Upper lobe of right lung (tissue), 1 donor: ENCODE results near the gene CR1L. TPM values are rescaled to one million over a fixed set of nuclear protein-coding genes. Genes with fewer than 3 reads are reported as not detected.
"Not testable (repeated sequence)": the region's sequence is repeated elsewhere in the genome, so short reads cannot be mapped to it uniquely, and the experiment has no call there.

ENCODE experiments used
- ATAC-seq: fragments of 200-7000 bp; cut with Tn5 transposase; one replicate; pipeline ENCODE4 v1.9.1; 2020; ENCODE audit warnings: mild to moderate bottlenecking, moderate library complexity
- DNase-seq: peaks from one replicate; pipeline ENCODE4 v3.0.0-alpha.2; 2020
- H3K27ac ChIP-seq: fragments of 200-600 bp; one replicate; pipeline ENCODE4 v1.8.0; 2022
- H3K27me3 ChIP-seq: fragments of 200-600 bp; one replicate; pipeline ENCODE4 v1.8.0; 2022; ENCODE audit warnings: mild to moderate bottlenecking
- H3K36me3 ChIP-seq: fragments of 200-600 bp; one replicate; pipeline ENCODE4 v1.8.0; 2022
- H3K4me1 ChIP-seq: fragments of 200-600 bp; one replicate; pipeline ENCODE4 v1.8.0; 2022
- H3K4me3 ChIP-seq: fragments of 200-600 bp; one replicate; pipeline ENCODE4 v1.8.0; 2022; ENCODE audit warnings: mild to moderate bottlenecking
- H3K9me3 ChIP-seq: fragments of 200-600 bp; one replicate; pipeline ENCODE4 v1.8.0; 2022
- CTCF ChIP-seq: fragments of 200-600 bp; IDR thresholded peaks from one replicate; pipeline ENCODE4 v1.8.0; 2022; ENCODE audit warnings: antibody characterized with exemption
- intact Hi-C: fragments of 100-400 bp; cut with DNase I; formaldehyde crosslinking; loops from one replicate; pipeline ENCODE4 v1.11.0; 2022
- total RNA-seq: library from RNA; stranded (reverse); fragmentation: NEBNext Ultra II Directional; extraction: Animal tissue kit (Norgen Biotek cat#: 25700); gene quantifications from one replicate; pipeline ENCODE4 v1.2.1, GENCODE V29; 2021
- donor health status: DM: no; HTN: yes; CAD: no; lungs with severe emphysema.

Gene CR1L
- total RNA-seq, 1 donor from 2014 or later = not detected

- TF ChIP-seq CTCF = no peak
- no peak for ATAC-seq
- no peak overlapping the region for H3K4me3 ChIP-seq
Observed at GRCh38 chr1:207703712-207704111, 58.8 kb downstream of the CR1L start.

GRCh38 chr1:207708004-207708403, 63.1 kb downstream of the CR1L start:
- DNase-seq, H3K4me3 ChIP-seq, H3K27me3 ChIP-seq, intact Hi-C loops, H3K9me3 ChIP-seq, H3K4me1 ChIP-seq, H3K36me3 ChIP-seq, ATAC-seq, H3K27ac ChIP-seq: not testable (repeated sequence)

More at GRCh38 chr1:207703712-207704111, 58.8 kb downstream of the CR1L start:
- Histone ChIP-seq H3K9me3 (no peaks in the 10 kb centered on the region), H3K27me3 (no peaks in the 10 kb centered on the region), H3K4me1 (no peaks in the 10 kb centered on the region), H3K27ac (no peak overlapping the region), H3K36me3 (no peaks in the 10 kb centered on the region)
- no peak for DNase-seq
- intact Hi-C loops = no loop called here

GRCh38 chr1:207711285-207711684, 66.4 kb downstream of the CR1L start:
- intact Hi-C loops = no loop called here
- H3K9me3 ChIP-seq = no peaks in the 10 kb centered on the region
- no peak overlapping the region for H3K4me3 ChIP-seq
- H3K4me1 ChIP-seq = no peaks in the 10 kb centered on the region
- TF ChIP-seq CTCF = no peak
- no peaks in the 10 kb centered on the region for H3K27me3 ChIP-seq
- H3K36me3 ChIP-seq = no peaks in the 10 kb centered on the region
- ATAC-seq (peak; percentile 37), DNase-seq (no peak)
- no peak overlapping the region for H3K27ac ChIP-seq

- H3K4me1 ChIP-seq, DNase-seq, H3K27ac ChIP-seq, ATAC-seq, H3K36me3 ChIP-seq, H3K27me3 ChIP-seq, H3K9me3 ChIP-seq, H3K4me3 ChIP-seq, intact Hi-C loops: not testable (repeated sequence)
Observed at GRCh38 chr1:207712701-207713100, 67.8 kb downstream of the CR1L start.

- no peak for TF ChIP-seq CTCF
- intact Hi-C loops = no loop called here
- Histone ChIP-seq H3K4me3 (no peak overlapping the region), H3K9me3 (no peaks in the 10 kb centered on the region), H3K4me1 (no peaks in the 10 kb centered on the region), H3K27me3 (no peaks in the 10 kb centered on the region), H3K27ac (no peak overlapping the region), H3K36me3 (no peaks in the 10 kb centered on the region)
- peak; percentile 35 for ATAC-seq
- no peak for DNase-seq
Observed at GRCh38 chr1:207713529-207713928, 68.6 kb downstream of the CR1L start.

GRCh38 chr1:207719234-207719633, 74.3 kb downstream of the CR1L start:
- intact Hi-C loops = no loop called here
- H3K4me3 ChIP-seq = no peak overlapping the region
- H3K9me3 ChIP-seq = no peaks in the 10 kb centered on the region
- H3K27me3 ChIP-seq = no peaks in the 10 kb centered on the region
- H3K36me3 ChIP-seq = no peaks in the 10 kb centered on the region
- TF ChIP-seq CTCF = no peak
- no peak for ATAC-seq
- H3K4me1 ChIP-seq = no peaks in the 10 kb centered on the region
- DNase-seq = no peak
- no peak overlapping the region for H3K27ac ChIP-seq

GRCh38 chr1:207728200-207728858, 83.4 kb downstream of the CR1L start:
- ATAC-seq, DNase-seq, H3K4me1 ChIP-seq, H3K9me3 ChIP-seq, H3K36me3 ChIP-seq, H3K27me3 ChIP-seq, intact Hi-C loops, H3K4me3 ChIP-seq, H3K27ac ChIP-seq: not testable (repeated sequence)

GRCh38 chr1:207737503-207738157, 92.7 kb downstream of the CR1L start:
- intact Hi-C loops, DNase-seq: not testable (repeated sequence)

GRCh38 chr1:207738158-207738659, 93.3 kb downstream of the CR1L start:
- H3K36me3 ChIP-seq, H3K4me3 ChIP-seq, H3K27me3 ChIP-seq, intact Hi-C loops, H3K4me1 ChIP-seq, ATAC-seq, H3K9me3 ChIP-seq, DNase-seq: not testable (repeated sequence)
- H3K27ac ChIP-seq = peak overlapping the region; percentile 26

More at GRCh38 chr1:207737503-207738157, 92.7 kb downstream of the CR1L start:
- not testable (repeated sequence) for H3K9me3 ChIP-seq, H3K4me3 ChIP-seq, H3K4me1 ChIP-seq, ATAC-seq, H3K27me3 ChIP-seq, H3K36me3 ChIP-seq
- peak overlapping the region; percentile 26 for H3K27ac ChIP-seq
